Uterus (tissue), 4 donors: ENCODE measurements around the gene NAA30. TPM values are rescaled to one million over a fixed set of nuclear protein-coding genes. Genes with fewer than 3 reads are reported as not detected.

Experiments used
- DNase-seq, 2 donors: peaks; one replicate each; pipeline ENCODE4 v3.0.0-alpha.2; 2019 to 2020
- H3K27ac ChIP-seq, 2 donors: fragments of 200-600 bp; sonication (generic); 1 replicate in 1 of 2; 2 replicates in 1 of 2; pipeline ENCODE4 v1.5.1; 2016 to 2018
- H3K27me3 ChIP-seq, 2 donors: fragments of 200-600 bp; sonication (generic); one replicate each; pipeline ENCODE4 v1.5.1; 2018 to 2019; ENCODE audit warnings: control low read depth in 1 of 2
- H3K36me3 ChIP-seq, 2 donors: fragments of 200-600 bp; sonication (generic); one replicate each; pipeline ENCODE4 v1.5.1; 2019; ENCODE audit warnings: control low read depth in 1 of 2
- H3K4me1 ChIP-seq, 2 donors: fragments of 200-600 bp; sonication (generic); one replicate each; pipeline ENCODE4 v1.5.1; 2018 to 2019; ENCODE audit warnings: control low read depth in 1 of 2
- H3K4me3 ChIP-seq, 2 donors: fragments of 200-600 bp; sonication (generic); 1 replicate in 1 of 2; 2 replicates in 1 of 2; pipeline ENCODE4 v1.5.1; 2018 to 2019; ENCODE audit warnings: mild to moderate bottlenecking in 1 of 2
- H3K9me3 ChIP-seq, 2 donors: fragments of 200-600 bp; sonication (generic); one replicate each; pipeline ENCODE4 v1.5.1; 2019; ENCODE audit warnings: control low read depth in 1 of 2
- CTCF ChIP-seq, 4 experiments: fragments of 200-600 bp in 2 of 4; fragments of 450-650 bp in 2 of 4; sonication (generic) in 2 of 4; IDR thresholded peaks; one replicate each; pipeline ENCODE4 v1.5.1; 2016 to 2019; ENCODE audit warnings: antibody characterized with exemption in 4 of 4, mild to moderate bottlenecking in 2 of 4, moderate library complexity in 1 of 4
- POLR2A ChIP-seq, 2 donors: fragments of 450-650 bp; IDR thresholded peaks; one replicate each; pipeline ENCODE4 v1.6.1; 2016; ENCODE audit warnings: antibody characterized with exemption in 2 of 2, mild to moderate bottlenecking in 1 of 2, moderate library complexity in 1 of 2
- intact Hi-C: fragments of 100-400 bp; cut with DNase I; formaldehyde crosslinking; loops from one replicate; pipeline ENCODE4 v1.15.1; 2023; ENCODE audit warnings: low total_unique reads
- total RNA-seq, 4 donors: library from RNA; depleted of rRNA in 3 of 4; stranded (reverse); fragments of >200 nt in 3 of 4; gene quantifications; one replicate each; pipeline versions ENCODE4 v1.1.0 to v1.2.4, GENCODE V29; 2014 to 2023
- donor health status: DM: yes; HTN: yes; CAD: no.

The NAA30 gene
- total RNA-seq, 4 donors from 2014 or later, result 8.7 to 38.1 (median 23.1) TPM

GRCh38 chr14:57389646-57390036, 745 bp upstream of the NAA30 start:
- intact Hi-C loops, result no loop called here
- Histone ChIP-seq H3K27me3 (no peaks in the 10 kb centered on the region), H3K36me3 (no peaks in the 10 kb centered on the region), H3K4me1 (peaks cover 0 to 7% of the 10 kb centered on the region in 2 donors), H3K4me3 (peak overlapping the region; percentile 82 to 85), H3K27ac (peak overlapping the region; percentile 83 to 85), H3K9me3 (no peaks in the 10 kb centered on the region)
- DNase-seq, result no peak
- no peak for TF ChIP-seq CTCF (IDR thresholded peaks at IDR 0.05)
- no peak for TF ChIP-seq POLR2A (IDR thresholded peaks at IDR 0.05)

DNA sequence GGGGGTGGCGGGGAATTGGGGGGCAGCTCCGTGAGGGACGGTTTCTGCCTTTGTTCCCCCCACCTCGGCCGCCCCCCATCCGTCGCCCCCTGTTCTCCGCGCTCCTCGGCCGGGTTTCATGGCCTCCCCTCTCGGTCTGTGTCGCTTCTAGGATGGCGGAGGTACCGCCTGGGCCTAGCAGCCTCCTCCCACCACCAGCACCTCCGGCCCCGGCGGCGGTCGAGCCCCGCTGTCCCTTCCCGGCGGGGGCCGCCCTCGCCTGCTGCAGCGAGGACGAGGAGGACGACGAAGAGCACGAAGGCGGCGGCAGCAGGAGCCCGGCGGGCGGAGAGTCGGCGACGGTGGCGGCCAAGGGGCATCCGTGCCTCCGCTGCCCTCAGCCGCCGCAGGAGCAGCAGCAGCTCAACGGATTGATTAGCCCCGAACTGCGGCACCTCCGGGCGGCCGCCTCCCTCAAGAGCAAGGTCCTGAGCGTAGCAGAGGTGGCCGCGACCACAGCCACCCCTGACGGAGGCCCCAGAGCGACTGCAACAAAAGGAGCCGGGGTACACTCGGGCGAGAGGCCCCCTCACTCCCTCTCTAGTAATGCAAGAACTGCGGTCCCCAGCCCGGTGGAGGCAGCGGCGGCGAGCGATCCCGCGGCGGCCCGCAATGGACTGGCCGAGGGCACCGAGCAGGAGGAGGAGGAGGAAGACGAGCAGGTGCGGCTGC, 575 bp downstream of the NAA30 start:
- intact Hi-C loops, result no loop called here
- Histone ChIP-seq H3K4me3 (peak overlapping the region; percentile 82 to 85), H3K4me1 (peaks cover 0 to 7% of the 10 kb centered on the region in 2 donors), H3K27ac (peak overlapping the region; percentile 83 to 85), H3K27me3 (no peaks in the 10 kb centered on the region), H3K36me3 (no peaks in the 10 kb centered on the region), H3K9me3 (no peaks in the 10 kb centered on the region)
- no peak for TF ChIP-seq POLR2A (IDR thresholded peaks at IDR 0.05)
- no peak for TF ChIP-seq CTCF (IDR thresholded peaks at IDR 0.05)
- peak in 1 of 2 donors; percentile 14 for DNase-seq

GRCh38 chr14:57391517-57392195, 1.3 kb downstream of the NAA30 start:
- no peak for DNase-seq
- Histone ChIP-seq H3K36me3 (no peaks in the 10 kb centered on the region), H3K9me3 (no peaks in the 10 kb centered on the region), H3K4me1 (peaks cover 0 to 7% of the 10 kb centered on the region in 2 donors), H3K27ac (peak overlapping the region in 1 of 2 donors; percentile 85), H3K27me3 (no peaks in the 10 kb centered on the region), H3K4me3 (peak overlapping the region; percentile 82 to 85)
- TF ChIP-seq POLR2A (IDR thresholded peaks at IDR 0.05) (no peak), CTCF (IDR thresholded peaks at IDR 0.05) (no peak)
- intact Hi-C loops, result no loop called here

DNA sequence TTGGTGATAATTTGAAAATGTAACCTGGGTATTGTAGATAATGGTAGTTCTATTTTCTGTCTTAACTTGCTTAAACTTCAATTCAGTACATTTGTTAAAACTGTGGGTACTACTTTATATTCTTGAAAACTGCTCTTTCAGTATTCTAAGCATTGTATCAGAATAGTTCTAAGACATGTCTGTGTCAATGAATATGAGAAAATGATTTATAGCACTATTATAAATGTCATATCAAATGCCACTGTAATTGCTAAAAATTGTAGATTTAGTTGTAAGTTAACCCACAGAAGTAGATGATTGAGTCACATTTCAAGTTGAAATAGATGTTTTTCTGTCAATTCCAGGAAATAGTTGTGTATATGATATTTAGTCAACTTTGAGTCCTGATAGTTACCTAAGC, 2.4 kb downstream of the NAA30 start:
- H3K9me3 ChIP-seq, result no peaks in the 10 kb centered on the region
- no peak for TF ChIP-seq CTCF (IDR thresholded peaks at IDR 0.05)
- TF ChIP-seq POLR2A (IDR thresholded peaks at IDR 0.05), result no peak
- no peak for DNase-seq
- H3K27me3 ChIP-seq, result no peaks in the 10 kb centered on the region
- H3K4me1 ChIP-seq, result peaks cover 0 to 7% of the 10 kb centered on the region in 2 donors
- H3K4me3 ChIP-seq, result no peak overlapping the region
- H3K36me3 ChIP-seq, result no peaks in the 10 kb centered on the region
- no peak overlapping the region for H3K27ac ChIP-seq
- intact Hi-C loops, result no loop called here
